NCI-H526 treated with DMSO at 0.1 percent for 48 hours (cell line): ENCODE results near the gene CKB.

ENCODE experiments used
- DNase-seq: peaks from one replicate; lab custom pipeline; 2025; lab: John Stamatoyannopoulos, UW

The CKB gene

DNA sequence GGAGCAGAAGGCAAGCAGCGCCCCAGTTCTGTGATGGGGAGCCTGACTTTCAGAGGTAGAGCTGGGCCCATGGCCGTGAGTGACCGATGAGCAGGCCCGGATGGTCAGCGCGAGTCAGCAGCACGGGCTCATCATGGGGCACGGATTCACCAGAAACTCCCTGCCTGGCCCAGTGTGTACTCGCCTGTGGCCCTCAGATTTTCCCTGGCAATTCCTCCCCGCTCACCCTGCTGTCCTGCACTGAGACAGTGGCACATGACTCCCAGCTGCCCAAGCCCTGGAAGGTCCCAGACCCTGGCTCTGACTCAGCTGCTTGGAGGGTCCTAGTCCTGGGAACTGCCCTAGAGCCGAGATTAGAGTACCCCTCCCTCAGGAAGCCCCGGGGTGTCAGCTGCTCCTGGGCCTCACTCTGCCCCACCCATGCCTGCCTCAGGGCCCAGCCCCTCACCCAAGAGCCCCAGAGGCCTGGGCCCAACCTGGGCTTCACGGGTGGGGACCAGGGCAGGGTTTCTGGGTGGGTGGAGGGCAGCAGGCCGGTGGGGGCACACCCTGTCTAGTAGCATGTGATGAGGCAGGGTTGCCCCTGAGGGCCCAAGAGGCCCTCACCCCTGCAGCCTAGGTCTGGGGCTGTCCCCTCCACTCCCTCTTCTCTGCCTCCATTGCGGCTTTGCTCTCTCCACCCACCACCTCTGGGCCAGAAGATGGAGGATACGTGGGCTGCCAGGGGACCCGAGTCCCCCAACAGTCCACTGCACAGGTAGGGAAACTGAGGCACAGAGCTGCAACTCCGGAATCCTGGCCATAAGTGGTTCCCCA is 14.8 kb upstream of the CKB start:
- DNase-seq = no peak

GRCh38 chr14:103536693-103537092 is 14.1 kb upstream of the CKB start:
- DNase-seq = no peak

GRCh38 chr14:103535891-103536565 is 13.4 kb upstream of the CKB start:
- no peak for DNase-seq

DNA sequence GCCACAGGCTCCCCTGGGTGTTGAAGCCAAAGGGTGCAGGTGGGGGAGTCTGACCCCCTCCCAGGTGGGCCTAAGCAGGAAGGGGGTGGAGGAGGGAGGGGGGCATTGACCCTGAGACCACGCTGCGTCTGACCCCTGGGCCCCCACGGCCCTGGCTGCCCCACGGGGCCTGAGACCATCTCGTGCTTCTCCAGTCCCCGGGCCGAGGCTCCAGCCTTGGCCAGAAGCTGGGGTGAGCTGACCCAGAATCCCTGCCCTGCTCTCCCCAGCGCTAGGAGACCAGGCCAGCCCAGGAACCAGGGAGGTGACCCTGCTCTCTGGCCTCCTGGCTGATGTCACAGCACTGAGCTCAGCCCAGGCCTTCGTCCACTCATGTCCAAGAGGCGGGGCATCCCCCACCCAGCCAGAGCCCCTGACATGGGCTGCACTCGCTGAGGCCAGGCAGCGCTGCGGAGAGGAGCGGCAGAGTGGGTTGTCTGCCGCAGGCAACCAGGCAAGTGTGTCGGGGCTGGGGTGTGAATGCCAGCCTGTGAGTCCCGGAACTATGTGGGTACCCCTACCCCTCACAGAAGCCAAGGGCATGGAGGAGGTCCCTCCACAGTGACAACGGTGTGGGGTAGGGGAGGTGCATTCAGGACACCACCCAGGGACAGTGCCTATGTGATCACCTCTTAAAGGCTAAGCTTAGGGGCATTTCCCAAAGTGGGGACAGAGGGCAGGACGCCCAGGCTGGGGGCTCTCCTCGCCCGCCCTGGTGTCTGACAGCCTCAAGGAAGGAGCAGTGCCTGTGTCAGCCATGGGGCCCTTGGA is 12.7 kb upstream of the CKB start:
- no peak for DNase-seq

GRCh38 chr14:103534576-103535061 is 12.0 kb upstream of the CKB start:
- no peak for DNase-seq

GRCh38 chr14:103533999-103534575 is 11.5 kb upstream of the CKB start:
- no peak for DNase-seq

- DNase-seq = no peak
Observed at GRCh38 chr14:103533137-103533998, 10.7 kb upstream of the CKB start.

DNA sequence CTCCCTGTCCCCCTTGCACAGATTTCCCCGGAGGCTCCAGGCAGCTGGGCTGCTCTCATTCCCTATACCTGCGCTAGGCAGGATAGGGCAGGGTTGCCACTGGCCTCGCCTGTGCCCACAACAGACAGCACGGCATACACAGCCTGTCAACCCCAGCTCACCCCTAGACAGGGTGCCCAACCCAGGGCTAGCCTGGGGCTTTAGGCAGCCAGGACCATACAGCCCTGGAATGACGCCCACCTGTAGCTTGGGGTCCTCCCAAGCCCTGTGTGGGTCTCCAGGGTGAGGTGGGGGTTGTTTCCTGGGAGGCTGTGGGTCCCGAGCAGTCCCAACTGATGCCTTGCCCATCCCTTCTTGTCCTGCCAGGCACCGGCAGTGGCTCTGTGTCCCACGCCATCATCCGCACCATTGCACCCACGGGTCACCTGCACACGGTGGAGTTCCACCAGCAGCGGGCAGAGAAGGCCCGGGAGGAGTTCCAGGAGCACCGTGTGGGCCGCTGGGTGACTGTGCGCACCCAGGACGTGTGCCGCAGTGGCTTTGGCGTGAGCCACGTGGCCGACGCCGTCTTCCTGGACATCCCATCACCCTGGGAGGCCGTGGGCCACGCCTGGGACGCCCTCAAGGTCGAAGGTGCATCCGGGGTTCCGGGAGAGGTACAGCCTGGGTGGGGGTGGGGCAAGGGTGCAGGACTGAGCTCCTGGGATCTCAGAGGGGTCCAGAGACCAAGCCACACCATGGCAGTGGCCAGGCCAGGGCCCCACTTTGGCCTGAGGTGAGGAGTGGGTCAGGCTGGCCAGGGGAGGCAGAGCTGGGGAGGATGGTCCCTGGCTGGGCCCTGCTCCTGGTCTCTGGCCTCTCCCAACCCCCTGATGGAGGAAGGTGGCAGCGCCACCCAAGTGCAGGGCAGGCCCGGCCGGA is 9.8 kb upstream of the CKB start:
- no peak for DNase-seq

DNA sequence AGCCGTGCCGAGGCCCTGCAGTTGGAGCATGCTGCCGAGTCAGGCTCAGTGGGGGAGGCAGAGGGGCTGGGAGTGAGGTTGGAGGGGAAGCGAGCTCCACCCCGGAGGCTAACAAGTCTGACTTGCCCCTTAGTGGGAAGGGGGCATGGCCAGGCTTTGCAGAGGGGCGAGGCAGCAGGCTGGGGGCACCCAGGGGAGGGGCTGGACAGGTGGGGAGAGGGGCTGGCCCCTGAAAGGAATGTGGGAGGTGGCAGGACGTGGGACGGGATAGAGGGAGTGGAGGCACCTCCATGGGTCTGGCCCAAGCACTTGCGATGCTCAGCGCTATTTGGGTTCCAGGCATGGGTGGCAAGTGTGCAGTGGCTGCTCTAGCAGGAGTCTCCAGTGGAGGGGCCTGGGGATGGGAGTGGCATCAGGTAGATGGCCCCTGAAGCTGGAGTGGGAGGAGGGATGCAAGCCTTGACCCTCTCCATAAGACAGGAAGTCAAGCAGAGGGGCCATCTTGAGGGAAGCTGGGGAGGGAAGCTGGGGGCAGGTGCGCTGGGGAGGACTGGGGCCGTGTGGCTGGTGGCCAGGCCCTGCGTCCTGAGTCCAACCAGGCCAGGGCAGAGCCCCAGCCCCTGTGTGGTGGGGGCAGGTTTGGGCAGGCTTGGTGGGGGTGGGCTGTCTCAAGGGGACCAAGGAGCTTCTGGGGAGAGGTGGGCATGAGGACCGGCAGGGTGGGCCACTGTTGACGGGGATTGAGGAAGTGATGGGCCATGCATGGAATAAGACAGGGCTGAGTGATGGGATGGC is 9.0 kb upstream of the CKB start:
- no peak for DNase-seq

DNA sequence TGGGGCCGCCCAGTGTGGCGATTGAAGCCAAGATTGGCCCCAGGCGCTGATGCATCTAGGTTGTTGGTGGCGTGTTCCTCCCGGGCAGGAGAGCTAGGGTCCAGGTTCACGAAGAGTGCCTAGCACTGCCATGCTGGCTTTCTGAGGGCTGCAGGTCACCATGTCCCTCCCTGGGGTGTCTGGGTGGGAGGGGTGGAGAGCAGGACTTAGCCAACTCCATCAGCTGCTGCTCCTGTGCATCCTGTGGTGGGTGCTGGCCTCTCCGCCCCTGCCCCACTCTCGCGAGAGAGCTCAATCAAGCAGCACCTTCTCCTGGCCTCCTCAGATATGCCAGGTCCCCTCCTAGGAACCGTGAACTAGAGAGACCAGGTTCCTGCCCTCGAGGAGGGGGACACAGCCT is 8.2 kb upstream of the CKB start:
- no peak for DNase-seq

- DNase-seq = no peak
Observed at GRCh38 chr14:103530390-103530789, 7.8 kb upstream of the CKB start.

DNA sequence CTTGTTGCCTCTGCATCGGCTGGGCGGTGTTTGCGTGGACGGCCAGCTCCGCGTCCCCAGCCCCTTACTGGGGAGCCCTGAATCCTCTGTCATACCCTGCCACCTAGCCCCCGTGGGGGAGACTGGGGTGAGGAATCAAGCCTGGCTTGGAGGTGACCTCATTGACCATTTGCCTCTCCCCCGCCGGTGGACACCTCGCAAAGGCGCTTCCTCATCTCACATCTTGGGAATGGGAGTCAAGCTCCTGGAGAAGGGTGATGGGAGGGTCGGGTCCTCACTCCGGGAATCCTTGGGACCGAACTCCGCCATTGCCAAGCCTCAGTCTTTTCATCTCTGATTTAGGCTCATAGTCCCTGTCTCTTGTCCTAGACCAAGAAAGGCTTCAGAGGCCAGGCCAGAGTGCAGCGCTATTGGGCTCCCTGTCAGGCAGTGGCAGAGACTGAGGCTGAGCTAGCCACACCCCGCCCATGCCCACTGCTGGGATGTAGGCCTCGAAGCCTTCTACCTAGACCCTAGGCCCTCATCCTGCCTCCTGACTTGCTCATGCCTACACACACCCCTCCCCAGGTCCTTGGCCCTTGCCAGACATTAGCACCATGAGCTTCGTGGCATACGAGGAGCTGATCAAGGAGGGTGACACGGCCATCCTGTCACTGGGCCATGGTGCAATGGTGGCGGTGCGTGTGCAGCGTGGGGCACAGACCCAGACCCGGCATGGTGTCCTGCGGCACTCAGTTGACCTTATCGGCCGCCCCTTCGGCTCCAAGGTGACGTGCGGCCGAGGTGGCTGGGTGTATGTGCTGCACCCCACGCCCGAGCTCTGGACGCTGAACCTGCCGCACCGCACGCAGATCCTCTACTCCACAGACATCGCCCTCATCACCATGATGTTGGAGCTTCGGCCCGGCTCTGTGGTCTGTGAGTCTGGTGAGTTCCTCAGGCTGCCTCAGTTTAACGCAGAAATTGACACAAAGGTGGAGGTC is 7.0 kb upstream of the CKB start:
- DNase-seq = no peak

DNA sequence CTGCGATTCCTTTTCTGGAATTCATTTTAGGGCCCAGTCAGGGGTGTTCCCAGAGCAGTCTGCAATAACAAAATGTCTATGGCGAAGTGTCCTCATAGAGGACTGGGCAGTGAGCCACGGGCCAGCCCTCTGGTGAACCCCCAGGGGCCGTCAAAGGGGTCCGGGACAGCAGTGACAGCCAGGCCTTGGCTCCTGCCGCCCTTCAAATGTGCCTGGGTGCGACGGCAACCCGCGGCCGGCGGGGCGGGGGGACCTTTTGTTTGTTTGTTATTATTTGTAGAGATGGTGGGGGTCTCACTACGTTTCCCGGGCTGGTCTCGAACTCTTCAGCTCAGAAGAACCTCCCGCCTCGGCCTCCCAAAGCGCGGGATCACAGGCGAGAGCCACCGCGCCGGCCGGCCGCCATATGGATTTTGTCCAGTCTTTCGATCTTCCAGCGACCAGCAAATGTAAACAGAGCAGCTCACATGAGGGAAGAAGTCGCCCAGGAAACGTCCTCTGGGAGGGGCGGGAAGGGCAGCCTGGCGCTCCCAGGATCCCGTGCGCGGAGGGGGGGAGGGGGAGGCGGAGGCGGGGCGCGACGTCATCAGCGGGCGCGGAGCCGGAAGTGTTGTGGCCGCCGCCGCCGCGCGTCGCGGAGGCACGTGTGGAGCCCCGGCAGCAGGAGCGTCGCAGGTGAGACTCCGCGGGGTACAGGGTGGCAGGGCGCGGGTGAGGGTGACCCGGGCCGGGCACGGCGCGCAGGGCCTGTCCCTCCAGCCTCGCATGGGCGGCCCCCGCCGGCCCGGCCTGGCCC is 6.2 kb upstream of the CKB start, which contains the start of gene TRMT61A:
TSS of gene TRMT61A (plus strand) at position 610 of the 796 bp plus-strand sequence. CDS start 783 bp downstream, outside the sequence.
- DNase-seq = peak; percentile 84

DNA sequence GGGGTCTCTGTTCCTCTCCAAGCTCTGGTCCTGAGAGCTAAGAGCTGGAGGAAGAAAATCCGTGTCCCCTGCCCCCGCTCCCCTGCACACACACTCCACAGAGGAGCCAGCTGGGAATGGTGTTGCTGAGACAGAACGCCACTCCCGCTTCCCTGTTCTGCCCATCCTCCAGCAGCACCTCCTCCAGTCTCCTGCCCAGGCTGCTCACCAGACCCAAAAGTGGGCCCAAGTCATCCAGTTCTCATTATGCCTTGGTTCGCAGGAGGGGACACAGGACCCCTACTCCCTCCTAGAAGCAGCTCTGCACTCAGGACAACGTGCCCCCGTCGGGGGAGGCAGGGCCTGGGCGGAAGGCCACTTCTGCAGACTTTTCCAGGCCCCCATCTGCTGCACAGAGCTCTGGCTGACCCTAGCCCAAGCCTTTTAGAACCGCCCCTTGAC is 5.5 kb upstream of the CKB start:
- no peak for DNase-seq

DNA sequence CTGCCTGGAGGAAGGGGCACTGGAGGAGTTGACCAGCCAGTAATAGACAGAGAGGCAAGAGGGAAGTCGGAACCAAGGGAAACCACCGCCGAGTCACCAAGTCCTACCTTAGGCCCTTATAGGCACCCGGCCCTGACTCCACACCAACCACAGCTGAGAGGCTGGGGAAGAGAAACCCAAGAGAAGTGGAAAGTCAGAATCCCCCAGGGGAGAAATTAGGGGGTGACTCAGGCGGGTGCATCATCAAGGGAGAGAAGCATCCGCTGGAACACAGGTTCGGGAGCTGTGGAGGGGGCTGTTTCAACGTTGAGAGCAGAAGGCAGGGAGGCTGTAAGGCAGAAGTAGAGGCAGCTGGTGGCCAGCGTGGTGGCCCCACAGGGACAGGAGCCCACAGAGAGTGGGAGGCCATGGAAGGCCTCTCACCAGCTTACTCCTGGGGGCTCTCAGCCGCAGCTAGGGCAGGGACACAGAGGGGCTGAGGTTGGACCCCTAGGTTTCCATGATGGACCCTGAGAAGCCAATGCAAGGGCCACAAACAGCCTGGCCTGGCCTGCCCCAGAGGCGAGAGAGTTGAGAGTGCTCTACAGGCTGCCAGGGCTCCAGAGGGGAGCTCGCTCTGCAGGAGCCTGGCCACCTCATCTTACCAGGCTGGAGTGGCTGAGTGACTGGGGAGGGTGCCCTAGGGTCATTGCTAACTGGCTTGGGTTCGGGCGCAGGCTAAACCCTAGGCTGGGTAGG is 4.9 kb upstream of the CKB start:
- DNase-seq = no peak

- DNase-seq = no peak
Observed at GRCh38 chr14:103526914-103527248, 4.3 kb upstream of the CKB start.
